K562 (cell line): ENCODE data around the gene SLC4A5. TPM values are rescaled to one million over a fixed set of nuclear protein-coding genes. Genes with fewer than 3 reads are reported as not detected.
A peak's percentile ranks its signal among the peaks of the same experiment; 100 is the strongest.

Experiments
- CBX3 ChIP-seq, 2 experiments: IDR thresholded peaks; 1 replicate in 1 of 2; 2 replicates in 1 of 2; pipeline ENCODE4 v1.6.1; 2012; ENCODE audit warnings: inconsistent platforms in 2 of 2, low read length in 2 of 2, borderline replicate concordance in 1 of 2, control low read depth in 1 of 2
- EP400 ChIP-seq: fragments of 450-650 bp; IDR thresholded peaks from 2 replicates; pipeline ENCODE4 v1.6.1; 2017; ENCODE audit warnings: antibody characterized with exemption, mild to moderate bottlenecking, moderate library complexity
- GATA2 ChIP-seq: sonication (generic); formaldehyde crosslinking; IDR thresholded peaks from 2 replicates; pipeline ENCODE4 v1.4.0; 2020; ENCODE audit warnings: mild to moderate bottlenecking, missing genetic modification reagents
- HNRNPK ChIP-seq: fragments of 200-400 bp; formaldehyde crosslinking; IDR thresholded peaks from one replicate; pipeline ENCODE4 v1.6.1; 2018; ENCODE audit warnings: mild to moderate bottlenecking, low read depth, low read length; ENCODE audit not compliant: poor library complexity, severe bottlenecking
- L3MBTL2 ChIP-seq: fragments of 450-650 bp; IDR thresholded peaks from 2 replicates; pipeline ENCODE4 v1.6.1; 2016; ENCODE audit warnings: mild to moderate bottlenecking, moderate library complexity
- MTA2 ChIP-seq: fragments of 450-650 bp; IDR thresholded peaks from 2 replicates; pipeline ENCODE4 v1.6.1; 2016; ENCODE audit warnings: low read depth
- NBN ChIP-seq: fragments of 450-650 bp; IDR thresholded peaks from 2 replicates; pipeline ENCODE4 v1.6.1; 2016; ENCODE audit warnings: low read depth, mild to moderate bottlenecking
- RFX7 ChIP-seq: fragments of 250-450 bp; sonication (Bioruptor Pico); IDR thresholded peaks from 2 replicates; pipeline ENCODE4 v1.5.1; 2021; ENCODE audit warnings: mild to moderate bottlenecking
- SRF ChIP-seq, 2 experiments: fragments of 250-450, 450-650 bp in 1 of 2; sonication (Bioruptor Pico) in 1 of 2; sonication (generic) in 1 of 2; formaldehyde crosslinking; IDR thresholded peaks; 2 replicates each; pipeline versions ENCODE4 v1.5.0 to v1.5.1; 2020 to 2022; ENCODE audit warnings: mild to moderate bottlenecking in 1 of 2, missing genetic modification reagents in 1 of 2
- WHSC1 ChIP-seq: IDR thresholded peaks from one replicate; pipeline ENCODE4 v1.6.1; 2012; ENCODE audit warnings: low read length, control low read depth, inconsistent platforms
- ZBTB1 ChIP-seq: sonication (generic); formaldehyde crosslinking; IDR thresholded peaks from 2 replicates; pipeline ENCODE4 v1.8.1; 2023; ENCODE audit warnings: missing genetic modification reagents, low read depth, mild to moderate bottlenecking, borderline replicate concordance
- ZNF644 ChIP-seq: fragments of 200-800 bp; sonication (Bioruptor generic); IDR thresholded peaks from 2 replicates; pipeline ENCODE4 v1.6.1; 2016; ENCODE audit warnings: low read depth, missing genetic modification characterization, missing compliant biosample characterization
- polyA plus RNA-seq, 8 experiments: library from polyadenylated mRNA; depleted of rRNA in 4 of 8; stranded (reverse) in 5 of 8; unstranded in 3 of 8; fragments of >200 nt; fragmentation: Nextera tagmentation in 2 of 8; fragmentation: Illumina TruSeq in 1 of 8; extraction: Ambion mirVana in 2 of 8; extraction: Trizol in 1 of 8; gene quantifications; 2 replicates each; pipeline versions ENCODE4 v1.2.1 to v1.2.3, GENCODE V29; 2011 to 2014; ENCODE audit warnings: inconsistent platforms in 1 of 8, missing spikeins in 1 of 8
- total RNA-seq, 7 experiments: library from RNA; depleted of rRNA in 6 of 7; stranded (reverse); fragments of >200 nt in 6 of 7; fragmentation: Illumina TruSeq in 2 of 7; extraction: Trizol in 2 of 7; gene quantifications; 2 replicates each; pipeline versions ENCODE4 v1.2.1 to v1.2.3, GENCODE V29; 2011 to 2021; ENCODE audit warnings: low replicate concordance in 1 of 7
- TF ChIP-seq, protein P1 (sequence below): fragments of 250-450 bp; sonication (Bioruptor Pico); IDR thresholded peaks from 2 replicates; pipeline ENCODE4 v1.8.0; 2022; ENCODE audit warnings: inconsistent platforms
- TF ChIP-seq, protein P2 (sequence below): fragments of 450-650 bp; IDR thresholded peaks from 2 replicates; pipeline ENCODE4 v1.7.1; 2018; ENCODE audit warnings: mild to moderate bottlenecking, low read depth; ENCODE audit not compliant: partially characterized antibody
- TF ChIP-seq, protein P3 (sequence below): sonication (generic); formaldehyde crosslinking; IDR thresholded peaks from 2 replicates; pipeline ENCODE4 v1.8.0; 2022; ENCODE audit warnings: missing genetic modification reagents, mild to moderate bottlenecking, borderline replicate concordance
- TF ChIP-seq, protein P4 (sequence below): fragments of 450-650 bp; formaldehyde crosslinking; IDR thresholded peaks from 2 replicates; pipeline ENCODE4 v1.4.0; 2022; ENCODE audit warnings: missing genetic modification characterization

Gene SLC4A5
- total and polyA plus RNA-seq, 9 of the 15 experiments (the other 6 are each of a cell fraction or from before 2014, with no cell fraction given) = 0.03 to 0.77 (median 0.14) TPM; not detected in 1

DNA sequence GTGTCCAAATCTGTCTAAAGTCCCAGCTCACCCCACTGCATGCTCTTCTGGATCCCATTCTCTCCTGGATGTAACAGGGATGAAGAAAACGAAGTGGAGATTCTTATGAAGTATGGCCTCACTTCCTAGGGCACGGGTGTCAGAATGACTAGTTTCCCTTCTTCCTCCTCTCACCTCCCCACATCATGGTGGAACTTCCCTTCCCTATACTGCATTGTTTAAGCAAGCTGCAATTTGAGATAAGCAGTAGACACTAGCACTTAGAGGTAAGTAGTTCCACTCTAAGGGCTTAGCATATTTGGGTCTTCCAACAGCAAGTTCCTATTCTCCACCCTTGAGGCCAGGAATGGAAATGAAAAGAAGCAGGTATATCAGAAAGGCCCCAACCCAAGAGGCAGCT, 29.7 kb downstream of the SLC4A5 start (continued):
- TF ChIP-seq, protein P1, sequence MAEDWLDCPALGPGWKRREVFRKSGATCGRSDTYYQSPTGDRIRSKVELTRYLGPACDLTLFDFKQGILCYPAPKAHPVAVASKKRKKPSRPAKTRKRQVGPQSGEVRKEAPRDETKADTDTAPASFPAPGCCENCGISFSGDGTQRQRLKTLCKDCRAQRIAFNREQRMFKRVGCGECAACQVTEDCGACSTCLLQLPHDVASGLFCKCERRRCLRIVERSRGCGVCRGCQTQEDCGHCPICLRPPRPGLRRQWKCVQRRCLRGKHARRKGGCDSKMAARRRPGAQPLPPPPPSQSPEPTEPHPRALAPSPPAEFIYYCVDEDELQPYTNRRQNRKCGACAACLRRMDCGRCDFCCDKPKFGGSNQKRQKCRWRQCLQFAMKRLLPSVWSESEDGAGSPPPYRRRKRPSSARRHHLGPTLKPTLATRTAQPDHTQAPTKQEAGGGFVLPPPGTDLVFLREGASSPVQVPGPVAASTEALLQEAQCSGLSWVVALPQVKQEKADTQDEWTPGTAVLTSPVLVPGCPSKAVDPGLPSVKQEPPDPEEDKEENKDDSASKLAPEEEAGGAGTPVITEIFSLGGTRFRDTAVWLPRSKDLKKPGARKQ (CRISPR knock-in tag) = no peak
- TF ChIP-seq CBX3 (IDR thresholded peaks at IDR 0.05; ENCODE audit: borderline replicate concordance in 1 of 2, low read length in 2 of 2) (peak in 1 of 2 experiments; percentile 66; a peak in 1 of 3 replicates), WHSC1 (no peak), SRF (CRISPR knock-in tag; IDR thresholded peaks at IDR 0.05) (0 out of 4 replicates have a peak, but pooled peaks of 1 of the 2 experiments have one; percentile 39), ZBTB1 (no peak), HNRNPK (no peak), RFX7 (CRISPR knock-in tag) (no peak), ZNF644 (peak; percentile 78; the same call in 1 of the 2 replicates), EP400 (0 out of 2 replicates have a peak, but pooled peaks have one; percentile 39), MTA2 (peak; percentile 84), NBN (0 out of 2 replicates have a peak, but pooled peaks have one; percentile 34), L3MBTL2 (peak; percentile 33; the same call in 1 of the 2 replicates), GATA2 (peak; percentile 85)
- TF ChIP-seq, protein P2, sequence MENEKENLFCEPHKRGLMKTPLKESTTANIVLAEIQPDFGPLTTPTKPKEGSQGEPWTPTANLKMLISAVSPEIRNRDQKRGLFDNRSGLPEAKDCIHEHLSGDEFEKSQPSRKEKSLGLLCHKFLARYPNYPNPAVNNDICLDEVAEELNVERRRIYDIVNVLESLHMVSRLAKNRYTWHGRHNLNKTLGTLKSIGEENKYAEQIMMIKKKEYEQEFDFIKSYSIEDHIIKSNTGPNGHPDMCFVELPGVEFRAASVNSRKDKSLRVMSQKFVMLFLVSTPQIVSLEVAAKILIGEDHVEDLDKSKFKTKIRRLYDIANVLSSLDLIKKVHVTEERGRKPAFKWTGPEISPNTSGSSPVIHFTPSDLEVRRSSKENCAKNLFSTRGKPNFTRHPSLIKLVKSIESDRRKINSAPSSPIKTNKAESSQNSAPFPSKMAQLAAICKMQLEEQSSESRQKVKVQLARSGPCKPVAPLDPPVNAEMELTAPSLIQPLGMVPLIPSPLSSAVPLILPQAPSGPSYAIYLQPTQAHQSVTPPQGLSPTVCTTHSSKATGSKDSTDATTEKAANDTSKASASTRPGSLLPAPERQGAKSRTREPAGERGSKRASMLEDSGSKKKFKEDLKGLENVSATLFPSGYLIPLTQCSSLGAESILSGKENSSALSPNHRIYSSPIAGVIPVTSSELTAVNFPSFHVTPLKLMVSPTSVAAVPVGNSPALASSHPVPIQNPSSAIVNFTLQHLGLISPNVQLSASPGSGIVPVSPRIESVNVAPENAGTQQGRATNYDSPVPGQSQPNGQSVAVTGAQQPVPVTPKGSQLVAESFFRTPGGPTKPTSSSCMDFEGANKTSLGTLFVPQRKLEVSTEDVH = no peak
- TF ChIP-seq, protein P3, sequence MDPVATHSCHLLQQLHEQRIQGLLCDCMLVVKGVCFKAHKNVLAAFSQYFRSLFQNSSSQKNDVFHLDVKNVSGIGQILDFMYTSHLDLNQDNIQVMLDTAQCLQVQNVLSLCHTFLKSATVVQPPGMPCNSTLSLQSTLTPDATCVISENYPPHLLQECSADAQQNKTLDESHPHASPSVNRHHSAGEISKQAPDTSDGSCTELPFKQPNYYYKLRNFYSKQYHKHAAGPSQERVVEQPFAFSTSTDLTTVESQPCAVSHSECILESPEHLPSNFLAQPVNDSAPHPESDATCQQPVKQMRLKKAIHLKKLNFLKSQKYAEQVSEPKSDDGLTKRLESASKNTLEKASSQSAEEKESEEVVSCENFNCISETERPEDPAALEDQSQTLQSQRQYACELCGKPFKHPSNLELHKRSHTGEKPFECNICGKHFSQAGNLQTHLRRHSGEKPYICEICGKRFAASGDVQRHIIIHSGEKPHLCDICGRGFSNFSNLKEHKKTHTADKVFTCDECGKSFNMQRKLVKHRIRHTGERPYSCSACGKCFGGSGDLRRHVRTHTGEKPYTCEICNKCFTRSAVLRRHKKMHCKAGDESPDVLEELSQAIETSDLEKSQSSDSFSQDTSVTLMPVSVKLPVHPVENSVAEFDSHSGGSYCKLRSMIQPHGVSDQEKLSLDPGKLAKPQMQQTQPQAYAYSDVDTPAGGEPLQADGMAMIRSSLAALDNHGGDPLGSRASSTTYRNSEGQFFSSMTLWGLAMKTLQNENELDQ (CRISPR knock-in tag) = no peak
- TF ChIP-seq, protein P4, sequence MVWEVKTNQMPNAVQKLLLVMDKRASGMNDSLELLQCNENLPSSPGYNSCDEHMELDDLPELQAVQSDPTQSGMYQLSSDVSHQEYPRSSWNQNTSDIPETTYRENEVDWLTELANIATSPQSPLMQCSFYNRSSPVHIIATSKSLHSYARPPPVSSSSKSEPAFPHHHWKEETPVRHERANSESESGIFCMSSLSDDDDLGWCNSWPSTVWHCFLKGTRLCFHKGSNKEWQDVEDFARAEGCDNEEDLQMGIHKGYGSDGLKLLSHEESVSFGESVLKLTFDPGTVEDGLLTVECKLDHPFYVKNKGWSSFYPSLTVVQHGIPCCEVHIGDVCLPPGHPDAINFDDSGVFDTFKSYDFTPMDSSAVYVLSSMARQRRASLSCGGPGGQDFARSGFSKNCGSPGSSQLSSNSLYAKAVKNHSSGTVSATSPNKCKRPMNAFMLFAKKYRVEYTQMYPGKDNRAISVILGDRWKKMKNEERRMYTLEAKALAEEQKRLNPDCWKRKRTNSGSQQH (CRISPR knock-in tag) = no peak
